Fibroblast of villous mesenchyme (primary cell): Measurements from ENCODE around the gene ATRN. TPM values are rescaled to one million over a fixed set of nuclear protein-coding genes. Genes with fewer than 3 reads are reported as not detected.

Experiments used
- DNase-seq: peaks from one replicate; pipeline ENCODE4 v3.0.0-alpha.2; 2010; ENCODE audit warnings: low read depth
- H3K4me3 ChIP-seq: 2 replicates; pipeline ENCODE4 v1.5.1; 2011; ENCODE audit warnings: low read depth, mild to moderate bottlenecking, low read length
- CTCF ChIP-seq: IDR thresholded peaks from 2 replicates; pipeline ENCODE4 v1.5.1; 2012; ENCODE audit warnings: low read depth, mild to moderate bottlenecking, low read length; ENCODE audit not compliant: insufficient read depth
- total RNA-seq: library from RNA; depleted of rRNA; stranded (reverse); fragments of >200 nt; gene quantifications from 2 replicates; pipeline ENCODE4 v1.2.3, GENCODE V29; 2012

Gene ATRN
- total RNA-seq, 1 donor, result 39.3 TPM

DNA sequence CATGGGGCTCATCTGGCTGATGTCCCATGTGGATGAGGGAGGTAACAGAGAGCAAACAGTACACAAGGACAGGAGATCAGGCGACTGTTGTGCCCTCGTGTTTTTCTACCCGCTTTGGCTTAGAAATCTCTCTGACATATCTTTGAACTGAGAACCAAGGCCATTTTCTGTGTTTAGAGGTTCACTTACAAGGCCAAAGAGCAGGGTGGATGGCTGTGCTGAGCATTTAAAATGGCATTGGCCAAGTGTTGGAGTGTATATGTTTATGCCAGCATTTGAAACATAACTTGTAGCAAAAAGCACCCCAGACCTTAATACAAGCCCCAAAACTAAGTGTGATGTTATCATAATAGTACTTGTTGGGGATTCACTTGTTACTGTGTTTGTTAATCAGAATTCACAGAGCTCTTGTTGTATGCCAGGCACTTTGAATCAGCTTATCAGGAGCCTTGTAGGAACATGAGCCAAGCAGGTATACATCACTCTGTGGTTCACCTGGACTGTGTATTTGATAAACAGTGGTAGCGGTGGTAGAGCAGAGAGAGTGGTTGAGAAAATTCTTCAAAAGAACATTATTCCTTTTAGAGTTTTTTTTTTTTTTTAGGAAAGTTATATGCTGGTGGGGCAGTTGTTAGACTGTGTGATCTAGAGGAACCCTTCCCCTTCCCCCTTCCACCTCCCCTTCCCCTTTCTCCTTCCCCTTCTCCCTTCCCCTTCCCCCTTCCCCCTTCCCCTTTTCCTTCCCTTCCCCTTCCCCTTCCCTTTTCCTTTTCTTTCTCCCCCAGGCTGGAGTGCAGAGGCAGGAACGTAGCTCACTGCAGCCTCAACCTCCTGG is 71.3 kb downstream of the ATRN start:
- DNase-seq, result no peak
- no peak for TF ChIP-seq CTCF
- H3K4me3 ChIP-seq, result no peak overlapping the region

- TF ChIP-seq CTCF, result no peak
- H3K4me3 ChIP-seq, result no peak overlapping the region
- DNase-seq, result no peak
Measured at GRCh38 chr20:3543901-3544507, 73.2 kb downstream of the ATRN start.

GRCh38 chr20:3545401-3545925 is 74.6 kb downstream of the ATRN start:
- H3K4me3 ChIP-seq, result no peak overlapping the region
- no peak for DNase-seq
- no peak for TF ChIP-seq CTCF

- DNase-seq, result no peak
- H3K4me3 ChIP-seq, result no peak overlapping the region
- TF ChIP-seq CTCF, result no peak
Measured at GRCh38 chr20:3547906-3548305, 77.1 kb downstream of the ATRN start.

DNA sequence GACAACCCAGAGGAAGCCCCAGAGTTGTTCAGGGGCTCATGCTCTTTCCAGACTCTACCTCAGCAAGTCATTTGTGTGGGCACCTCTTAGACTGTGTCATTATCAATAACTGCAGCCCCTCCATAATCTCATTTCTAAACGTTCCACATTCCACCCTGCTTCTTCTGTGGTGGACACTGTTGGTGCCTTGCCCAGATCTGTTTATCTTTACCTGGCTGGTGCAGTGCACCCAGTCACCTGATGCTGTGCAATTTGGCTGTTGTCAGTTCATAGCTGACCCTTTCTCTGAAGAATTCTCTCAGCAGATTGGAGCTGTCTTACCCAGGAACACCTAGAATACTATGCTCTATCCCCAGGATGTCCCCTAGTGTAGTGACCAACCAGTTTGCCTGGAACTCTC is 80.0 kb downstream of the ATRN start:
- H3K4me3 ChIP-seq, result no peak overlapping the region

More for the DNA sequence above, 80.0 kb downstream of the ATRN start:
- DNase-seq, result no peak
- TF ChIP-seq CTCF, result no peak
